ENCODE data around the gene TM4SF20. TPM values are rescaled to one million over a fixed set of nuclear protein-coding genes. Genes with fewer than 3 reads are reported as not detected.

TM4SF20 gene
- polyA plus RNA-seq, 1 of the 3 experiments (the other 2 are of a cell fraction), result 0.03 TPM

DNA sequence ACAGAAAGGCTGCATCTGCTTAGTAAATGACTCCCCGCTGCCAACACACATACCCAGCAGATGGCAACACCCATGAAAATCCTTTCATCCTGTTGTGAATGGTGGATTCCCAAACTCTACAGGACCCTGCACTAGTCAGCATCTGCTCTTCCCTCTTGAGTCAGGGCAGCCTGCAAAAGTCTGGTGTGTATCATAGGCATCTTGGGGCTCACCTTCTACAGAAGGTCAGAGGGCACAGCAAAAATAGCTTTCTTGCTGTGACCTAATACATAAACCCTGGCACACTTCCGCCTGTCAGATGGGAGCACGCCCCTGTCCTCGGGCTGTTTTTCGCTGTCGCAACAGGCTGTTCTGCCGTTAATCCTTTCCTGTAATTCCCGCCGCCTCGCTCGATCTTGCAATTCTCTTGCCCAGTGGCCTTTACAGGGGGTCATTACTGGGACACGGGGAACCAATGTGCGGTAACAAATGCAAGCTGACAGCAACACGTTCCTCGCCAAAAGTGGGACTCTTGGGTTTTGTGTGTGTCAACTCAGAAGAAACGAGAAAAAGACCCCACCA lies 28.6 kb upstream of the TM4SF20 start:
- peaks cover 5 to 26% of the 10 kb centered on the region in 2 experiments; a peak in 2 of 4 replicates for H3K4me1 ChIP-seq (ENCODE audit: control insufficient read depth in 1 of 2, insufficient read depth in 2 of 2, low read depth in 1 of 2, low read length in 1 of 2)
- CTCF ChIA-PET, result interaction anchor here (1.5 to 5.7 kb wide), 6 partner anchors 12 to 359 kb away, joined by 4 to 52 read pairs (median 6); no protein-coding TSS in a partner anchor
- H3K9me3 ChIP-seq, result no peaks in the 10 kb centered on the region
- H3K27ac ChIP-seq (ENCODE audit: low read depth in 2 of 2, low read length in 1 of 2), result peak overlapping the region in 1 of 2 experiments; percentile 96; a peak in 1 of 4 replicates
- H3K4me2 ChIP-seq, result no peak overlapping the region
- WGBS (ENCODE audit: low lambda C conversion rate), result 85% methylated on average over 16 of the region's 16 CpGs
- TF ChIP-seq TAF1 (IDR thresholded peaks at IDR 0.05; ENCODE audit: borderline replicate concordance, low read depth, low read length), result no peak
- TF ChIP-seq EZH2phosphoT487 (IDR thresholded peaks at IDR 0.05; ENCODE audit: borderline replicate concordance, low read depth), result no peak
- TF ChIP-seq, protein P1, sequence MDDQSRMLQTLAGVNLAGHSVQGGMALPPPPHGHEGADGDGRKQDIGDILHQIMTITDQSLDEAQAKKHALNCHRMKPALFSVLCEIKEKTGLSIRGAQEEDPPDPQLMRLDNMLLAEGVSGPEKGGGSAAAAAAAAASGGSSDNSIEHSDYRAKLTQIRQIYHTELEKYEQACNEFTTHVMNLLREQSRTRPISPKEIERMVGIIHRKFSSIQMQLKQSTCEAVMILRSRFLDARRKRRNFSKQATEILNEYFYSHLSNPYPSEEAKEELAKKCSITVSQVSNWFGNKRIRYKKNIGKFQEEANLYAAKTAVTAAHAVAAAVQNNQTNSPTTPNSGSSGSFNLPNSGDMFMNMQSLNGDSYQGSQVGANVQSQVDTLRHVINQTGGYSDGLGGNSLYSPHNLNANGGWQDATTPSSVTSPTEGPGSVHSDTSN (IDR thresholded peaks at IDR 0.05), result no peak
- TF ChIP-seq CHD2 (IDR thresholded peaks at IDR 0.05; ENCODE audit: low read length, partially characterized antibody), result no peak
- no peak for TF ChIP-seq MXI1 (IDR thresholded peaks at IDR 0.05; ENCODE audit: low read depth, low read length)
- no peak for TF ChIP-seq SIN3A (IDR thresholded peaks at IDR 0.05; ENCODE audit: borderline replicate concordance, low read depth, low read length)
- no peak for TF ChIP-seq ELF1 (IDR thresholded peaks at IDR 0.05)
- no peak for TF ChIP-seq YY1 (IDR thresholded peaks at IDR 0.05; ENCODE audit: low read depth)
- no peak for TF ChIP-seq JUND (IDR thresholded peaks at IDR 0.05)
- TF ChIP-seq MEF2A (IDR thresholded peaks at IDR 0.05; ENCODE audit: borderline replicate concordance, low read depth), result no peak
- TF ChIP-seq RCOR1 (IDR thresholded peaks at IDR 0.05; ENCODE audit: low read length), result no peak
- no peak for TF ChIP-seq NFIC (IDR thresholded peaks at IDR 0.05; ENCODE audit: borderline replicate concordance)
- no peak for TF ChIP-seq TEAD4 (IDR thresholded peaks at IDR 0.05; ENCODE audit: borderline replicate concordance, insufficient read depth)
- H4K20me1 ChIP-seq (ENCODE audit: insufficient read depth), result no peaks in the 10 kb centered on the region
- POLR2A ChIA-PET, result no interaction called here
- no peak overlapping the region for H3K9ac ChIP-seq
- DNase-seq, result no peak
- 0 out of 2 replicates have a peak overlapping the region, but pooled peaks have one; percentile 74 for H2AFZ ChIP-seq (ENCODE audit: low read depth)
- peaks cover 10% of the 10 kb centered on the region for H3F3A ChIP-seq (replicated peaks; ENCODE audit: insufficient read depth)
- no peak overlapping the region for H3K4me3 ChIP-seq (ENCODE audit: low read depth in 2 of 2, low read length in 1 of 2)
- no peaks in the 10 kb centered on the region for H3K36me3 ChIP-seq (replicated peaks in 1 of 2; ENCODE audit: control insufficient read depth in 1 of 2, insufficient read depth in 2 of 2, low read length in 1 of 2)
- H3K27me3 ChIP-seq (ENCODE audit: insufficient read depth), result no peaks in the 10 kb centered on the region
- H3K9me2 ChIP-seq, result no peaks in the 10 kb centered on the region
- no peaks in the 10 kb centered on the region for H3K79me2 ChIP-seq (ENCODE audit: insufficient read depth)

DNA sequence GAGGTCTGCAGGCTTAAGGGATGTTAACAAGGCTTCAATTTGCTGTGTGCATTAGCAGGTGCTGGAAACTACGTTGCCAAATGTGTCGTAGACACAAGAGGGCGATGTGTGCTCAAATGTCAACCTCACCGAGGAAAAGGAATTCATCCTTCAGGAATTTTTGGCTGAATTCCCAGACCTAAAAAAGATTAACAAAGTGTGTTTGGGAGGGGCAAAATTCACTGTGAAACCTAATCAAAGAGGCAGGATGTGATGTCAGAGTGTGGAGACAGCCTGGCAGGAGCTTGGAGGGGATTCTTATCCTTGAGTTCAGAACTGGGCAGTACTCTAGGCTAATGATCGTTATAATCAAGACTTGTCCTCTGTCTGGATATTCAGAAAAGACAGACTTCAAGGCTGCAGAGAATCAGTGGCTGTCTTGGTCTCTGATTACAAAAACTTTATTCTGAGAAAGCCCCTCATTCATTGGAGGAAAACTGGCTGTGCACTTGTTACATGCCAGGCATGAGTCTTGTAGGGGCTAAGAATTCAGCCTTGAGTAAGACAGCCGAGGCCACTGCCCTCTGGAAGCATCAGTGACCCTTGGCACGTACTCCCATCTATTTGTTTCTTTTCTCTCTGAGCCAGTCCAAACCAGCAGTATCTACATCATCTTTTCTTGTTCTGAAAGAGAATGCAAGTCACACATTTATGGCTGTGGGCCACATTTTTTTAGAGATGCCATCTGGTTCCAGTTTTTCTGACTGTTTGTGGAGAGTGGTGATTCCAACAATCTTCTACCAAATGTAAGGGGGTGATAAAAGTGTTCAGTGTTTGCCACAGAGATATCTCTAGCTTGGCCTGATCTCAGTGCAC lies 27.3 kb upstream of the TM4SF20 start:
- WGBS (ENCODE audit: low lambda C conversion rate), result 4% methylated on average over 7 of the region's 7 CpGs
- Histone ChIP-seq H2AFZ (ENCODE audit: low read depth) (peak overlapping the region; percentile 74), H3K9ac (peak overlapping the region; percentile 60), H3K79me2 (ENCODE audit: insufficient read depth) (no peaks in the 10 kb centered on the region), H3K9me3 (no peaks in the 10 kb centered on the region), H3K36me3 (replicated peaks in 1 of 2; ENCODE audit: control insufficient read depth in 1 of 2, insufficient read depth in 2 of 2, low read length in 1 of 2) (no peaks in the 10 kb centered on the region), H3K4me3 (ENCODE audit: low read depth in 2 of 2, low read length in 1 of 2) (peak overlapping the region; percentile 13 to 28; a peak in 2 of 4 replicates), H3K27ac (ENCODE audit: low read depth in 2 of 2, low read length in 1 of 2) (peak overlapping the region; percentile 79 to 96), H4K20me1 (ENCODE audit: insufficient read depth) (no peaks in the 10 kb centered on the region), H3K27me3 (ENCODE audit: insufficient read depth) (no peaks in the 10 kb centered on the region), H3K4me1 (ENCODE audit: control insufficient read depth in 1 of 2, insufficient read depth in 2 of 2, low read depth in 1 of 2, low read length in 1 of 2) (peaks cover 5 to 20% of the 10 kb centered on the region in 2 experiments; a peak in 2 of 4 replicates), H3K9me2 (no peaks in the 10 kb centered on the region), H3F3A (replicated peaks; ENCODE audit: insufficient read depth) (peaks cover 10% of the 10 kb centered on the region), H3K4me2 (peak overlapping the region; percentile 80)
- DNase-seq, result peak; percentile 77
- CTCF ChIA-PET, result interaction anchor here (0.7 to 5.7 kb wide), 36 partner anchors 9 to 460 kb away, joined by 3 to 52 read pairs (median 5); partner anchors contain the start of genes AGFG1 and SCYGR2
- POLR2A ChIA-PET, result no interaction called here
- TF ChIP-seq CHD2 (IDR thresholded peaks at IDR 0.05; ENCODE audit: low read length, partially characterized antibody) (peak; percentile 63), GABPA (IDR thresholded peaks at IDR 0.05; ENCODE audit: low read depth) (peak; percentile 59; the same call in 1 of the 2 replicates), EP300 (IDR thresholded peaks at IDR 0.05; ENCODE audit: borderline replicate concordance in 1 of 2, low read depth in 1 of 2, low read length in 1 of 2) (peak; percentile 58 to 60; a peak in 3 of 4 replicates), RXRA (IDR thresholded peaks at IDR 0.05; ENCODE audit: borderline replicate concordance, low read depth) (peak; percentile 61; the same call in 1 of the 2 replicates), FOXM1 (IDR thresholded peaks at IDR 0.05; ENCODE audit: low read depth) (0 out of 2 replicates have a peak, but pooled peaks have one; percentile 13), JUND (IDR thresholded peaks at IDR 0.05) (peak; percentile 72), NFIC (IDR thresholded peaks at IDR 0.05; ENCODE audit: borderline replicate concordance) (peak; percentile 96), SMC3 (IDR thresholded peaks at IDR 0.05; ENCODE audit: low read depth, low read length) (peak; percentile 92), MEF2A (IDR thresholded peaks at IDR 0.05; ENCODE audit: borderline replicate concordance, low read depth) (peak; percentile 13; the same call in 1 of the 2 replicates), ELF1 (IDR thresholded peaks at IDR 0.05) (no peak), NRF1 (IDR thresholded peaks at IDR 0.05; ENCODE audit: low read depth, low read length) (peak; percentile 8; the same call in 1 of the 2 replicates), RCOR1 (IDR thresholded peaks at IDR 0.05; ENCODE audit: low read length) (peak; percentile 75), TCF12 (IDR thresholded peaks at IDR 0.05) (peak; percentile 92), TAF1 (IDR thresholded peaks at IDR 0.05; ENCODE audit: borderline replicate concordance, low read depth, low read length) (0 out of 2 replicates have a peak, but pooled peaks have one; percentile 19)
- TF ChIP-seq, protein P2, sequence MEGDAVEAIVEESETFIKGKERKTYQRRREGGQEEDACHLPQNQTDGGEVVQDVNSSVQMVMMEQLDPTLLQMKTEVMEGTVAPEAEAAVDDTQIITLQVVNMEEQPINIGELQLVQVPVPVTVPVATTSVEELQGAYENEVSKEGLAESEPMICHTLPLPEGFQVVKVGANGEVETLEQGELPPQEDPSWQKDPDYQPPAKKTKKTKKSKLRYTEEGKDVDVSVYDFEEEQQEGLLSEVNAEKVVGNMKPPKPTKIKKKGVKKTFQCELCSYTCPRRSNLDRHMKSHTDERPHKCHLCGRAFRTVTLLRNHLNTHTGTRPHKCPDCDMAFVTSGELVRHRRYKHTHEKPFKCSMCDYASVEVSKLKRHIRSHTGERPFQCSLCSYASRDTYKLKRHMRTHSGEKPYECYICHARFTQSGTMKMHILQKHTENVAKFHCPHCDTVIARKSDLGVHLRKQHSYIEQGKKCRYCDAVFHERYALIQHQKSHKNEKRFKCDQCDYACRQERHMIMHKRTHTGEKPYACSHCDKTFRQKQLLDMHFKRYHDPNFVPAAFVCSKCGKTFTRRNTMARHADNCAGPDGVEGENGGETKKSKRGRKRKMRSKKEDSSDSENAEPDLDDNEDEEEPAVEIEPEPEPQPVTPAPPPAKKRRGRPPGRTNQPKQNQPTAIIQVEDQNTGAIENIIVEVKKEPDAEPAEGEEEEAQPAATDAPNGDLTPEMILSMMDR (IDR thresholded peaks at IDR 0.05), result peak; percentile 89
